SK-N-SH (cell line): ENCODE measurements around the gene KRTAP5-5. TPM values are rescaled to one million over a fixed set of nuclear protein-coding genes. Genes with fewer than 3 reads are reported as not detected.

ENCODE experiments used
- CTCF ChIA-PET: fragments of 300-600, 350-600 bp; formaldehyde crosslinking; extraction: SDS; loops from one replicate; lab custom pipeline; 2021; lab: Yijun Ruan, JAX
- POLR2A ChIA-PET: fragments of 350-600 bp; sonication (Branson Sonifier 250); formaldehyde crosslinking; extraction: SDS; loops from one replicate; lab custom pipeline; 2020; ENCODE audit warnings: antibody characterized with exemption, inconsistent platforms; lab: Yijun Ruan, JAX
- DNase-seq: peaks from one replicate; pipeline ENCODE4 v3.0.0; 2012
- H2AFZ ChIP-seq: fragments of 200-600 bp; sonication (generic); 2 replicates; pipeline ENCODE4 v1.8.1; 2016; ENCODE audit warnings: antibody characterized with exemption, mild to moderate bottlenecking, low read depth
- H3F3A ChIP-seq: fragments of 200-600 bp; sonication (generic); replicated peaks from 2 replicates; pipeline ENCODE3; 2016; ENCODE audit warnings: antibody characterized with exemption, mild to moderate bottlenecking; ENCODE audit not compliant: insufficient read depth
- H3K27ac ChIP-seq, 2 experiments: fragments of 200-500 bp in 1 of 2; fragments of 200-600 bp in 1 of 2; sonication (Bioruptor generic) in 1 of 2; sonication (generic), shearing (Covaris generic) in 1 of 2; 2 replicates each; pipeline versions ENCODE4 v1.5.1 to v1.6.1; 2014 to 2016; ENCODE audit warnings: low read depth in 2 of 2, inconsistent platforms in 1 of 2, low read length in 1 of 2, mild to moderate bottlenecking in 1 of 2, mixed read lengths in 1 of 2
- H3K27me3 ChIP-seq: fragments of 200-600 bp; sonication (generic), shearing (Covaris generic); 2 replicates; pipeline ENCODE4 v1.6.1; 2016; ENCODE audit warnings: mixed run types; ENCODE audit not compliant: insufficient read depth
- H3K36me3 ChIP-seq, 2 experiments: fragments of 200-500 bp in 1 of 2; fragments of 200-600 bp in 1 of 2; sonication (Bioruptor generic) in 1 of 2; sonication (generic) in 1 of 2; replicated peaks in 1 of 2; 2 replicates each; pipeline versions ENCODE3 to v1.5.1; 2014 to 2016; ENCODE audit warnings: low read length in 1 of 2, mild to moderate bottlenecking in 1 of 2; ENCODE audit not compliant: insufficient read depth in 2 of 2, control insufficient read depth in 1 of 2
- H3K4me1 ChIP-seq, 2 experiments: fragments of 200-500 bp in 1 of 2; fragments of 200-600 bp in 1 of 2; sonication (Bioruptor generic) in 1 of 2; sonication (generic), shearing (Covaris generic) in 1 of 2; 2 replicates each; pipeline versions ENCODE4 v1.5.1 to v1.6.1; 2014 to 2016; ENCODE audit warnings: low read depth in 1 of 2, low read length in 1 of 2, mixed run types in 1 of 2; ENCODE audit not compliant: insufficient read depth in 2 of 2, control insufficient read depth in 1 of 2
- H3K4me2 ChIP-seq: fragments of 200-600 bp; sonication (generic), shearing (Covaris generic); 2 replicates; pipeline ENCODE4 v1.6.1; 2017; ENCODE audit warnings: mixed run types
- H3K4me3 ChIP-seq, 2 experiments: fragments of 200-500 bp in 1 of 2; fragments of 200-600 bp in 1 of 2; sonication (Bioruptor generic) in 1 of 2; sonication (generic), shearing (Covaris generic) in 1 of 2; 2 replicates each; pipeline versions ENCODE4 v1.5.1 to v1.8.1; 2014 to 2016; ENCODE audit warnings: low read depth in 2 of 2, inconsistent platforms in 1 of 2, low read length in 1 of 2, mild to moderate bottlenecking in 1 of 2, mixed read lengths in 1 of 2, moderate library complexity in 1 of 2
- H3K79me2 ChIP-seq: fragments of 200-600 bp; sonication (generic); 2 replicates; pipeline ENCODE4 v1.8.1; 2017; ENCODE audit warnings: mild to moderate bottlenecking; ENCODE audit not compliant: insufficient read depth
- H3K9ac ChIP-seq: fragments of 200-600 bp; sonication (generic); 2 replicates; pipeline ENCODE4 v1.6.1; 2017; ENCODE audit warnings: mixed run types
- H3K9me2 ChIP-seq: fragments of 200-600 bp; sonication (generic); 2 replicates; pipeline ENCODE4 v1.6.1; 2017; ENCODE audit warnings: mixed run types
- H3K9me3 ChIP-seq: fragments of 200-600 bp; sonication (generic); 2 replicates; pipeline ENCODE4 v1.6.1; 2017; ENCODE audit warnings: mixed run types, mild to moderate bottlenecking, moderate library complexity
- H4K20me1 ChIP-seq: fragments of 200-600 bp; sonication (generic); 2 replicates; pipeline ENCODE4 v1.6.1; 2017; ENCODE audit warnings: mild to moderate bottlenecking, mixed run types; ENCODE audit not compliant: insufficient read depth
- CHD2 ChIP-seq: fragments of 150-350 bp; IDR thresholded peaks from 2 replicates; pipeline ENCODE4 v1.6.1; 2018; ENCODE audit warnings: low read length; ENCODE audit not compliant: partially characterized antibody
- CTCF ChIP-seq: fragments of 200-600 bp; sonication (generic); IDR thresholded peaks from 2 replicates; pipeline ENCODE4 v1.6.1; 2017; ENCODE audit warnings: antibody characterized with exemption, mild to moderate bottlenecking, moderate library complexity
- ELF1 ChIP-seq: IDR thresholded peaks from 2 replicates; pipeline ENCODE4 v1.4.0; 2012
- EP300 ChIP-seq, 2 experiments: IDR thresholded peaks; 2 replicates each; pipeline versions ENCODE4 v1.4.0 to v1.6.1; 2012; ENCODE audit warnings: borderline replicate concordance in 1 of 2, low read depth in 1 of 2, low read length in 1 of 2
- FOSL2 ChIP-seq: IDR thresholded peaks from 2 replicates; pipeline ENCODE4 v1.4.0; 2012; ENCODE audit warnings: low read depth, mild to moderate bottlenecking, moderate library complexity, borderline replicate concordance
- FOXJ3 ChIP-seq: sonication (generic); formaldehyde crosslinking; IDR thresholded peaks from 2 replicates; pipeline ENCODE4 v1.5.1; 2020; ENCODE audit warnings: mild to moderate bottlenecking, missing genetic modification reagents
- GABPA ChIP-seq: IDR thresholded peaks from 2 replicates; pipeline ENCODE4 v1.4.0; 2012; ENCODE audit warnings: low read depth, mild to moderate bottlenecking
- JUND ChIP-seq: IDR thresholded peaks from 2 replicates; pipeline ENCODE4 v1.4.0; 2012
- MEF2A ChIP-seq: IDR thresholded peaks from 2 replicates; pipeline ENCODE4 v1.4.0; 2012; ENCODE audit warnings: low read depth, borderline replicate concordance
- MXI1 ChIP-seq: IDR thresholded peaks from 2 replicates; pipeline ENCODE4 v1.6.1; 2012; ENCODE audit warnings: mild to moderate bottlenecking, low read depth, low read length, improper control_type of control experiment
- RFX5 ChIP-seq: IDR thresholded peaks from 2 replicates; pipeline ENCODE4 v1.6.1; 2012; ENCODE audit warnings: mild to moderate bottlenecking, improper control_type of control experiment, low read length
- RXRA ChIP-seq: IDR thresholded peaks from 2 replicates; pipeline ENCODE4 v1.4.0; 2012; ENCODE audit warnings: low read depth, mild to moderate bottlenecking, borderline replicate concordance
- SIN3A ChIP-seq: IDR thresholded peaks from 2 replicates; pipeline ENCODE4 v1.6.1; 2012; ENCODE audit warnings: low read depth, mild to moderate bottlenecking, low read length, moderate library complexity, borderline replicate concordance
- SMC3 ChIP-seq: IDR thresholded peaks from 2 replicates; pipeline ENCODE4 v1.6.1; 2012; ENCODE audit warnings: low read depth, low read length, improper control_type of control experiment
- TAF1 ChIP-seq: IDR thresholded peaks from 2 replicates; pipeline ENCODE4 v1.6.1; 2012; ENCODE audit warnings: low read depth, mild to moderate bottlenecking, low read length, moderate library complexity, borderline replicate concordance
- TCF12 ChIP-seq: IDR thresholded peaks from 2 replicates; pipeline ENCODE4 v1.4.0; 2012
- TEAD4 ChIP-seq: IDR thresholded peaks from 2 replicates; pipeline ENCODE4 v1.4.0; 2012; ENCODE audit warnings: mild to moderate bottlenecking, borderline replicate concordance; ENCODE audit not compliant: insufficient read depth
- WGBS: methylation state at CpG from one replicate; pipeline ENCODE4 v1.1.6; 2017; ENCODE audit warnings: low lambda C conversion rate; 5-methylcytosine and 5-hydroxymethylcytosine counted together
- polyA plus RNA-seq, 3 experiments: library from polyadenylated mRNA; depleted of rRNA; stranded (reverse); fragments of >200 nt; gene quantifications; 2 replicates each; pipeline ENCODE4 v1.2.3, GENCODE V29; 2012

Gene KRTAP5-5
- polyA plus RNA-seq, 1 of the 3 experiments (the other 2 are of a cell fraction): not detected

- Histone ChIP-seq H3K4me2 (peak overlapping the region; percentile 74; the same call in 1 of the 2 replicates), H3K4me1 (peaks cover 0 to 25% of the 10 kb centered on the region in 2 experiments; a peak in 1 of 4 replicates), H3K9ac (no peak overlapping the region), H3K36me3 (no peaks in the 10 kb centered on the region), H3F3A (no peaks in the 10 kb centered on the region), H3K27ac (peak overlapping the region in 1 of 2 experiments; percentile 76; a peak in 2 of 4 replicates), H3K9me3 (no peaks in the 10 kb centered on the region), H3K79me2 (no peaks in the 10 kb centered on the region), H3K4me3 (no peak overlapping the region), H4K20me1 (no peaks in the 10 kb centered on the region), H2AFZ (no peak overlapping the region), H3K9me2 (no peaks in the 10 kb centered on the region), H3K27me3 (no peaks in the 10 kb centered on the region)
- POLR2A ChIA-PET: interaction anchor here (0.6 to 1.8 kb wide), 6 partner anchors 9 to 881 kb away, joined by 3 to 7 read pairs (median 4); no protein-coding TSS in a partner anchor
- WGBS: 36% methylated on average over 15 of the region's 15 CpGs
- TF ChIP-seq SIN3A: no peak
- no peak for TF ChIP-seq JUND
- no peak for TF ChIP-seq CHD2
- no peak for TF ChIP-seq EP300 (IDR thresholded peaks at IDR 0.05; ENCODE audit: borderline replicate concordance in 1 of 2, low read depth in 1 of 2, low read length in 1 of 2)
- TF ChIP-seq FOSL2: no peak
- TF ChIP-seq TCF12: no peak
- TF ChIP-seq ELF1: no peak
- no peak for TF ChIP-seq SMC3
- TF ChIP-seq RXRA: no peak
- TF ChIP-seq MXI1: no peak
- TF ChIP-seq FOXJ3 (CRISPR knock-in tag): no peak
- no peak for TF ChIP-seq RFX5
- TF ChIP-seq CTCF: no peak
- no peak for TF ChIP-seq TAF1
- TF ChIP-seq GABPA: no peak
- no peak for TF ChIP-seq TEAD4
- no peak for TF ChIP-seq MEF2A
- CTCF ChIA-PET: interaction anchor here (0.7 to 9.8 kb wide), 38 partner anchors 8 to 519 kb away, joined by 3 to 143 read pairs (median 5); partner anchors contain the start of genes KRTAP5-5, SYT8 and TNNI2
- no peak for DNase-seq
These were observed 10.1 kb downstream of the KRTAP5-5 start for GRCh38 chr11:1639666-1640065.
